Liver (tissue), 9 donors: Measurements from ENCODE around the gene CACNA2D1. TPM values are rescaled to one million over a fixed set of nuclear protein-coding genes. Genes with fewer than 3 reads are reported as not detected.

ENCODE experiments used
- DNase-seq: peaks from one replicate; pipeline ENCODE4 v3.0.0-alpha.2; 2017; ENCODE audit warnings: low spot score
- H3K27ac ChIP-seq, 2 donors: one replicate each; pipeline ENCODE4 v1.7.0; 2013; ENCODE audit warnings: inconsistent platforms in 2 of 2, low read length in 2 of 2, control low read depth in 1 of 2, low read depth in 1 of 2, mild to moderate bottlenecking in 1 of 2
- H3K27me3 ChIP-seq, 4 donors: one replicate each; pipeline versions ENCODE4 v1.6.1 to v1.7.0; 2013; ENCODE audit warnings: low read length in 3 of 4, inconsistent platforms in 1 of 4, mild to moderate bottlenecking in 1 of 4, moderate library complexity in 1 of 4; ENCODE audit not compliant: control insufficient read depth in 4 of 4, insufficient read depth in 4 of 4
- H3K36me3 ChIP-seq, 4 donors: one replicate each; pipeline versions ENCODE4 v1.6.1 to v1.7.0; 2013; ENCODE audit warnings: low read length in 3 of 4, mild to moderate bottlenecking in 3 of 4, low read depth in 1 of 4, moderate library complexity in 1 of 4; ENCODE audit not compliant: control insufficient read depth in 4 of 4, insufficient read depth in 3 of 4
- H3K4me1 ChIP-seq, 4 donors: one replicate each; pipeline versions ENCODE4 v1.6.1 to v1.7.0; 2013; ENCODE audit warnings: low read length in 3 of 4, mild to moderate bottlenecking in 3 of 4, moderate library complexity in 1 of 4; ENCODE audit not compliant: control insufficient read depth in 4 of 4, insufficient read depth in 4 of 4
- H3K4me3 ChIP-seq, 3 donors: one replicate each; pipeline versions ENCODE4 v1.6.1 to v1.7.0; 2013; ENCODE audit warnings: low read length in 3 of 3, control low read depth in 1 of 3, low read depth in 1 of 3, mild to moderate bottlenecking in 1 of 3
- H3K9ac ChIP-seq, 2 donors: one replicate each; pipeline ENCODE4 v1.7.0; 2013; ENCODE audit warnings: low read length in 2 of 2, mild to moderate bottlenecking in 2 of 2, moderate library complexity in 2 of 2, control low read depth in 1 of 2, low read depth in 1 of 2
- H3K9me3 ChIP-seq, 4 donors: one replicate each; pipeline versions ENCODE4 v1.6.1 to v1.7.0; 2013; ENCODE audit warnings: low read length in 3 of 4; ENCODE audit not compliant: control insufficient read depth in 4 of 4
- EGR1 ChIP-seq, 2 donors: IDR thresholded peaks; 2 replicates each; pipeline ENCODE4 v1.6.1; 2016 to 2018; ENCODE audit warnings: antibody characterized with exemption in 2 of 2, low read depth in 2 of 2
- FOXA1 ChIP-seq: IDR thresholded peaks from 2 replicates; pipeline ENCODE4 v1.6.1; 2016; ENCODE audit warnings: antibody characterized with exemption
- FOXA2 ChIP-seq: IDR thresholded peaks from 2 replicates; pipeline ENCODE4 v1.6.1; 2016; ENCODE audit warnings: antibody characterized with exemption
- GABPA ChIP-seq, 2 donors: IDR thresholded peaks in 1 of 2; conservative IDR thresholded peaks in 1 of 2; 2 replicates each; pipeline ENCODE4 v1.6.1; 2016; ENCODE audit warnings: antibody characterized with exemption in 2 of 2, mild to moderate bottlenecking in 1 of 2, moderate library complexity in 1 of 2
- HNF4A ChIP-seq, 2 donors: conservative IDR thresholded peaks; 2 replicates each; pipeline ENCODE4 v1.6.1; 2016; ENCODE audit warnings: antibody characterized with exemption in 2 of 2, mild to moderate bottlenecking in 2 of 2
- HNF4G ChIP-seq: IDR thresholded peaks from 2 replicates; pipeline ENCODE4 v1.6.1; 2016; ENCODE audit warnings: antibody characterized with exemption
- JUND ChIP-seq, 2 donors: IDR thresholded peaks; 2 replicates each; pipeline ENCODE4 v1.6.1; 2016; ENCODE audit warnings: antibody characterized with exemption in 2 of 2
- NR2F2 ChIP-seq: IDR thresholded peaks from 2 replicates; pipeline ENCODE4 v1.6.1; 2016; ENCODE audit warnings: antibody characterized with exemption
- RAD21 ChIP-seq, 2 donors: IDR thresholded peaks; 2 replicates each; pipeline ENCODE4 v1.6.1; 2016; ENCODE audit warnings: antibody characterized with exemption in 2 of 2, mild to moderate bottlenecking in 2 of 2
- RXRA ChIP-seq, 2 donors: IDR thresholded peaks; 2 replicates each; pipeline ENCODE4 v1.6.1; 2017 to 2018; ENCODE audit warnings: antibody characterized with exemption in 2 of 2, mild to moderate bottlenecking in 1 of 2
- SP1 ChIP-seq: IDR thresholded peaks from 2 replicates; pipeline ENCODE4 v1.6.1; 2018; ENCODE audit warnings: antibody characterized with exemption, mild to moderate bottlenecking
- TAF1 ChIP-seq: conservative IDR thresholded peaks from 2 replicates; pipeline ENCODE4 v1.6.1; 2016; ENCODE audit warnings: antibody characterized with exemption, mild to moderate bottlenecking
- YY1 ChIP-seq: IDR thresholded peaks from 2 replicates; pipeline ENCODE4 v1.6.1; 2016; ENCODE audit warnings: antibody characterized with exemption, mild to moderate bottlenecking
- WGBS: extraction: QIAGEN DNeasy Blood & Tissue Kit; methylation state at CpG from one replicate; pipeline ENCODE4 v1.1.7; 2013; 5-methylcytosine and 5-hydroxymethylcytosine counted together
- polyA plus RNA-seq, 2 donors: library from polyadenylated mRNA; stranded (reverse) in 1 of 2; unstranded in 1 of 2; fragments of 200-250 nt in 1 of 2; fragments of >200 nt in 1 of 2; fragmentation: Nextera tagmentation in 1 of 2; extraction: Ambion mirVana in 1 of 2; gene quantifications; one replicate each; pipeline versions ENCODE4 v1.2.1 to v1.2.3, GENCODE V29; 2013 to 2015
- total RNA-seq, 2 donors: library from RNA; depleted of rRNA; stranded (reverse); fragments of >200 nt; gene quantifications; one replicate each; pipeline ENCODE4 v1.2.3, GENCODE V29; 2014
- TF ChIP-seq, protein P1 (sequence below): IDR thresholded peaks from 2 replicates; pipeline ENCODE4 v1.6.1; 2016; ENCODE audit warnings: antibody characterized with exemption, mild to moderate bottlenecking
- TF ChIP-seq, protein P2 (sequence below): fragments of 150-350 bp; IDR thresholded peaks from 2 replicates; pipeline ENCODE4 v1.5.1; 2017; ENCODE audit warnings: improper control_type of control experiment, low read depth, low read length; ENCODE audit not compliant: missing input control
- TF ChIP-seq, protein P3 (sequence below): IDR thresholded peaks from 2 replicates; pipeline ENCODE4 v1.6.1; 2016; ENCODE audit warnings: antibody characterized with exemption
- TF ChIP-seq, protein P4 (sequence below): IDR thresholded peaks from 2 replicates; pipeline ENCODE4 v1.6.1; 2016; ENCODE audit warnings: antibody characterized with exemption
- TF ChIP-seq, protein P5 (sequence below): IDR thresholded peaks from 2 replicates; pipeline ENCODE4 v1.6.1; 2016; ENCODE audit warnings: antibody characterized with exemption
- donor health status: healthy.
- donor health status: healthy.
- donor health status: healthy.
- donor health status: healthy.
- donor health status: healthy.

The CACNA2D1 gene
- total and polyA plus RNA-seq, 4 donors, result 0.42 to 2.3 (median 0.94) TPM

DNA sequence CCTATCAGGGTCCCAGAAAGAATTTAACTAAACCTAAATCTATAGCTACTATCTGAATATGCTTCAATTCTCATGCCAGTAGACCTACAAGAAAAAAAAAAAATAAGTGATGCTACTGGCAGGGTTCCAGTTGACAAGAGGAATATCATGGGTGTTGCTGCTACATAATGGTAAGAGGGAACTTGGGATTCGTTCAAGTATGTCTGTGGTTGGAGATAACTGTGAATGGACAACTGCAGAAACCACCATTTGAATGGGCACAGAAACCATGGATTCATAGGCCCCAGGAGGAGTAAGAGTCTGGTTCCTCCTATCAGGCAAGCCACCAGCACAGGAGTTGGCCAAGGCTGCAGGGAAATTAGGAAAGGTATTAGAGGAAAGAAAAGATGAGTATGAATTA, 386.1 kb downstream of the CACNA2D1 start:
- Histone ChIP-seq H3K36me3 (no peaks in the 10 kb centered on the region), H3K4me1 (no peaks in the 10 kb centered on the region), H3K9ac (no peak overlapping the region), H3K9me3 (no peaks in the 10 kb centered on the region), H3K27me3 (peaks cover 0 to 4% (median 0%) of the 10 kb centered on the region in 4 donors), H3K27ac (no peak overlapping the region), H3K4me3 (no peak overlapping the region)
- WGBS, result 58% methylated on average over 1 of the region's 1 CpG
- no peak for TF ChIP-seq NR2F2
- no peak for TF ChIP-seq RAD21 (IDR thresholded peaks at IDR 0.05)
- no peak for TF ChIP-seq EGR1 (IDR thresholded peaks at IDR 0.05; ENCODE audit: low read depth in 2 of 2)
- TF ChIP-seq, protein P1, sequence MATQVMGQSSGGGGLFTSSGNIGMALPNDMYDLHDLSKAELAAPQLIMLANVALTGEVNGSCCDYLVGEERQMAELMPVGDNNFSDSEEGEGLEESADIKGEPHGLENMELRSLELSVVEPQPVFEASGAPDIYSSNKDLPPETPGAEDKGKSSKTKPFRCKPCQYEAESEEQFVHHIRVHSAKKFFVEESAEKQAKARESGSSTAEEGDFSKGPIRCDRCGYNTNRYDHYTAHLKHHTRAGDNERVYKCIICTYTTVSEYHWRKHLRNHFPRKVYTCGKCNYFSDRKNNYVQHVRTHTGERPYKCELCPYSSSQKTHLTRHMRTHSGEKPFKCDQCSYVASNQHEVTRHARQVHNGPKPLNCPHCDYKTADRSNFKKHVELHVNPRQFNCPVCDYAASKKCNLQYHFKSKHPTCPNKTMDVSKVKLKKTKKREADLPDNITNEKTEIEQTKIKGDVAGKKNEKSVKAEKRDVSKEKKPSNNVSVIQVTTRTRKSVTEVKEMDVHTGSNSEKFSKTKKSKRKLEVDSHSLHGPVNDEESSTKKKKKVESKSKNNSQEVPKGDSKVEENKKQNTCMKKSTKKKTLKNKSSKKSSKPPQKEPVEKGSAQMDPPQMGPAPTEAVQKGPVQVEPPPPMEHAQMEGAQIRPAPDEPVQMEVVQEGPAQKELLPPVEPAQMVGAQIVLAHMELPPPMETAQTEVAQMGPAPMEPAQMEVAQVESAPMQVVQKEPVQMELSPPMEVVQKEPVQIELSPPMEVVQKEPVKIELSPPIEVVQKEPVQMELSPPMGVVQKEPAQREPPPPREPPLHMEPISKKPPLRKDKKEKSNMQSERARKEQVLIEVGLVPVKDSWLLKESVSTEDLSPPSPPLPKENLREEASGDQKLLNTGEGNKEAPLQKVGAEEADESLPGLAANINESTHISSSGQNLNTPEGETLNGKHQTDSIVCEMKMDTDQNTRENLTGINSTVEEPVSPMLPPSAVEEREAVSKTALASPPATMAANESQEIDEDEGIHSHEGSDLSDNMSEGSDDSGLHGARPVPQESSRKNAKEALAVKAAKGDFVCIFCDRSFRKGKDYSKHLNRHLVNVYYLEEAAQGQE, result no peak
- TF ChIP-seq, protein P2, sequence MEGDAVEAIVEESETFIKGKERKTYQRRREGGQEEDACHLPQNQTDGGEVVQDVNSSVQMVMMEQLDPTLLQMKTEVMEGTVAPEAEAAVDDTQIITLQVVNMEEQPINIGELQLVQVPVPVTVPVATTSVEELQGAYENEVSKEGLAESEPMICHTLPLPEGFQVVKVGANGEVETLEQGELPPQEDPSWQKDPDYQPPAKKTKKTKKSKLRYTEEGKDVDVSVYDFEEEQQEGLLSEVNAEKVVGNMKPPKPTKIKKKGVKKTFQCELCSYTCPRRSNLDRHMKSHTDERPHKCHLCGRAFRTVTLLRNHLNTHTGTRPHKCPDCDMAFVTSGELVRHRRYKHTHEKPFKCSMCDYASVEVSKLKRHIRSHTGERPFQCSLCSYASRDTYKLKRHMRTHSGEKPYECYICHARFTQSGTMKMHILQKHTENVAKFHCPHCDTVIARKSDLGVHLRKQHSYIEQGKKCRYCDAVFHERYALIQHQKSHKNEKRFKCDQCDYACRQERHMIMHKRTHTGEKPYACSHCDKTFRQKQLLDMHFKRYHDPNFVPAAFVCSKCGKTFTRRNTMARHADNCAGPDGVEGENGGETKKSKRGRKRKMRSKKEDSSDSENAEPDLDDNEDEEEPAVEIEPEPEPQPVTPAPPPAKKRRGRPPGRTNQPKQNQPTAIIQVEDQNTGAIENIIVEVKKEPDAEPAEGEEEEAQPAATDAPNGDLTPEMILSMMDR, result no peak
- TF ChIP-seq, protein P3, sequence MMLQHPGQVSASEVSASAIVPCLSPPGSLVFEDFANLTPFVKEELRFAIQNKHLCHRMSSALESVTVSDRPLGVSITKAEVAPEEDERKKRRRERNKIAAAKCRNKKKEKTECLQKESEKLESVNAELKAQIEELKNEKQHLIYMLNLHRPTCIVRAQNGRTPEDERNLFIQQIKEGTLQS, result no peak
- no peak for TF ChIP-seq TAF1
- no peak for TF ChIP-seq FOXA2
- no peak for TF ChIP-seq YY1
- TF ChIP-seq SP1, result no peak
- TF ChIP-seq, protein P4, sequence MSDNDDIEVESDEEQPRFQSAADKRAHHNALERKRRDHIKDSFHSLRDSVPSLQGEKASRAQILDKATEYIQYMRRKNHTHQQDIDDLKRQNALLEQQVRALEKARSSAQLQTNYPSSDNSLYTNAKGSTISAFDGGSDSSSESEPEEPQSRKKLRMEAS, result no peak
- TF ChIP-seq, protein P5, sequence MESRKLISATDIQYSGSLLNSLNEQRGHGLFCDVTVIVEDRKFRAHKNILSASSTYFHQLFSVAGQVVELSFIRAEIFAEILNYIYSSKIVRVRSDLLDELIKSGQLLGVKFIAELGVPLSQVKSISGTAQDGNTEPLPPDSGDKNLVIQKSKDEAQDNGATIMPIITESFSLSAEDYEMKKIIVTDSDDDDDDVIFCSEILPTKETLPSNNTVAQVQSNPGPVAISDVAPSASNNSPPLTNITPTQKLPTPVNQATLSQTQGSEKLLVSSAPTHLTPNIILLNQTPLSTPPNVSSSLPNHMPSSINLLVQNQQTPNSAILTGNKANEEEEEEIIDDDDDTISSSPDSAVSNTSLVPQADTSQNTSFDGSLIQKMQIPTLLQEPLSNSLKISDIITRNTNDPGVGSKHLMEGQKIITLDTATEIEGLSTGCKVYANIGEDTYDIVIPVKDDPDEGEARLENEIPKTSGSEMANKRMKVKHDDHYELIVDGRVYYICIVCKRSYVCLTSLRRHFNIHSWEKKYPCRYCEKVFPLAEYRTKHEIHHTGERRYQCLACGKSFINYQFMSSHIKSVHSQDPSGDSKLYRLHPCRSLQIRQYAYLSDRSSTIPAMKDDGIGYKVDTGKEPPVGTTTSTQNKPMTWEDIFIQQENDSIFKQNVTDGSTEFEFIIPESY, result no peak
- no peak for TF ChIP-seq JUND (IDR thresholded peaks at IDR 0.05)
- TF ChIP-seq GABPA (IDR thresholded peaks at IDR 0.05 in 1 of 2, conservative IDR thresholded peaks at IDR 0.05 in 1 of 2), result no peak
- TF ChIP-seq HNF4G, result no peak
- TF ChIP-seq HNF4A (conservative IDR thresholded peaks at IDR 0.05), result no peak
- no peak for DNase-seq

DNA sequence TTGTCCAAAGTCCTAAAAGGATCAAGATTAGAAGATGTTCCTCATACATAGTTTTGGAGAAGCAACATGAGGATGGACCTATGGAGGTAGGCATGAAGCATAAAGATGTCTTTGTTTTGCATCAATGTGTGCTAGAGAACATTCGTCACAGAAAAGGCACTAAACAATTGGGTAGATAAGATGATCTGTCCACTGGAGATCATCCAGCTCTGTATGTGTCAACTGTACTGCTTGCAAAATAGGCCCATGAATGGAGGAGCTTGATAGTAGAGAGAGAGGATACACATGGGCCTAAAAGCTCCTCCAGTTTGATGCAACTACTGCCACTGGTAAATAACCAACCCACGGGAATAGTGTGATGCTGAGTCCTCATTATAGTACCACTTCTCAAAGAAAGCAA, 387.3 kb downstream of the CACNA2D1 start:
- Histone ChIP-seq H3K9me3 (no peaks in the 10 kb centered on the region), H3K4me1 (no peaks in the 10 kb centered on the region), H3K4me3 (no peak overlapping the region), H3K27me3 (no peaks in the 10 kb centered on the region), H3K27ac (no peak overlapping the region), H3K9ac (no peak overlapping the region), H3K36me3 (no peaks in the 10 kb centered on the region)
- 85% methylated on average over 2 of the region's 2 CpGs for WGBS
- no peak for DNase-seq
- TF ChIP-seq JUND (IDR thresholded peaks at IDR 0.05) (no peak), FOXA2 (no peak), SP1 (no peak), FOXA1 (no peak), RAD21 (IDR thresholded peaks at IDR 0.05) (no peak), EGR1 (IDR thresholded peaks at IDR 0.05; ENCODE audit: low read depth in 2 of 2) (no peak), RXRA (IDR thresholded peaks at IDR 0.05) (no peak), GABPA (IDR thresholded peaks at IDR 0.05 in 1 of 2, conservative IDR thresholded peaks at IDR 0.05 in 1 of 2) (no peak), HNF4G (no peak), YY1 (no peak)
- TF ChIP-seq, protein P4, result no peak
- TF ChIP-seq, protein P2, result no peak
- TF ChIP-seq, protein P1, result no peak
